Tibial nerve (tissue), 4 donors: Measurements from ENCODE around the gene NMT2.

Experiments
- CTCF ChIP-seq, 5 experiments: fragments of 200-600 bp in 3 of 5; fragments of 450-650 bp in 2 of 5; sonication (generic) in 3 of 5; IDR thresholded peaks; one replicate each; pipeline ENCODE4 v1.5.1; 2016 to 2019; ENCODE audit warnings: antibody characterized with exemption in 5 of 5, mild to moderate bottlenecking in 3 of 5, moderate library complexity in 2 of 5
- EP300 ChIP-seq, 2 donors: sonication (generic); formaldehyde crosslinking; IDR thresholded peaks; one replicate each; pipeline ENCODE4 v1.6.1; 2017; ENCODE audit warnings: antibody characterized with exemption in 2 of 2, mild to moderate bottlenecking in 1 of 2
- POLR2A ChIP-seq, 2 donors: fragments of 450-650 bp; IDR thresholded peaks; one replicate each; pipeline ENCODE4 v1.6.1; 2017; ENCODE audit warnings: antibody characterized with exemption in 2 of 2, mild to moderate bottlenecking in 2 of 2, moderate library complexity in 2 of 2

- TF ChIP-seq CTCF (IDR thresholded peaks at IDR 0.05) (no peak), EP300 (IDR thresholded peaks at IDR 0.05) (no peak), POLR2A (IDR thresholded peaks at IDR 0.05) (no peak)
These were observed 42.0 kb upstream of the NMT2 start for GRCh38 chr10:15210521-15210920.
